Trophoblast cell (in vitro differentiated cells and primary cell): Measurements from ENCODE around the gene SCD5.

Source experiments
- DNase-seq, 2 donors: peaks; one replicate each; pipeline ENCODE4 v3.0.0-alpha.2; 2016
- H2AFZ ChIP-seq: 2 replicates; pipeline ENCODE4 v1.6.1; 2013; ENCODE audit warnings: low read length, moderate library complexity, mild to moderate bottlenecking; ENCODE audit not compliant: insufficient read depth, poor library complexity
- H2AK5ac ChIP-seq: 2 replicates; pipeline ENCODE4 v1.6.1; 2013; ENCODE audit warnings: mild to moderate bottlenecking, low read length
- H2BK120ac ChIP-seq: 2 replicates; pipeline ENCODE4 v1.6.1; 2013; ENCODE audit warnings: low read length, mild to moderate bottlenecking, moderate library complexity; ENCODE audit not compliant: insufficient read depth, poor library complexity
- H2BK12ac ChIP-seq: 2 replicates; pipeline ENCODE4 v1.6.1; 2013; ENCODE audit warnings: mild to moderate bottlenecking, low read length, moderate library complexity
- H2BK5ac ChIP-seq: 2 replicates; pipeline ENCODE4 v1.6.1; 2013; ENCODE audit warnings: low read length, low read depth, moderate library complexity, mild to moderate bottlenecking; ENCODE audit not compliant: poor library complexity
- H3K14ac ChIP-seq: 2 replicates; pipeline ENCODE4 v1.6.1; 2013; ENCODE audit warnings: mild to moderate bottlenecking, low read length
- H3K18ac ChIP-seq: 2 replicates; pipeline ENCODE4 v1.6.1; 2013; ENCODE audit warnings: mild to moderate bottlenecking, low read length
- H3K23ac ChIP-seq: 2 replicates; pipeline ENCODE4 v1.6.1; 2013; ENCODE audit warnings: low read length
- H3K27ac ChIP-seq: 2 replicates; pipeline ENCODE4 v1.5.1; 2013; ENCODE audit warnings: low read depth, mild to moderate bottlenecking, inconsistent platforms, low read length, moderate library complexity
- H3K27me3 ChIP-seq: 2 replicates; pipeline ENCODE4 v1.6.1; 2013; ENCODE audit warnings: inconsistent platforms, mild to moderate bottlenecking, low read length, moderate library complexity; ENCODE audit not compliant: insufficient read depth
- H3K36me3 ChIP-seq, 2 experiments: 1 replicate in 1 of 2; 2 replicates in 1 of 2; pipeline ENCODE4 v1.6.1; 2013; ENCODE audit warnings: low read length in 2 of 2, mild to moderate bottlenecking in 2 of 2, moderate library complexity in 1 of 2; ENCODE audit not compliant: insufficient read depth in 2 of 2, control insufficient read depth in 1 of 2
- H3K4ac ChIP-seq: 2 replicates; pipeline ENCODE4 v1.6.1; 2013; ENCODE audit warnings: low read depth, mild to moderate bottlenecking, low read length, moderate library complexity
- H3K4me1 ChIP-seq, 2 experiments: 1 replicate in 1 of 2; 2 replicates in 1 of 2; pipeline ENCODE4 v1.6.1; 2013; ENCODE audit warnings: low read length in 2 of 2, mild to moderate bottlenecking in 2 of 2, moderate library complexity in 1 of 2; ENCODE audit not compliant: insufficient read depth in 2 of 2, control insufficient read depth in 1 of 2
- H3K4me2 ChIP-seq: 2 replicates; pipeline ENCODE4 v1.6.1; 2013; ENCODE audit warnings: inconsistent platforms, mild to moderate bottlenecking, low read length, moderate library complexity
- H3K4me3 ChIP-seq: 2 replicates; pipeline ENCODE4 v1.5.1; 2013; ENCODE audit warnings: mild to moderate bottlenecking, low read depth, low read length, inconsistent platforms
- H3K79me1 ChIP-seq: one replicate; pipeline ENCODE4 v1.6.1; 2013; ENCODE audit warnings: low read length
- H3K79me2 ChIP-seq: 2 replicates; pipeline ENCODE4 v1.6.1; 2013; ENCODE audit warnings: low read length, mild to moderate bottlenecking; ENCODE audit not compliant: control insufficient read depth, insufficient read depth, poor library complexity
- H3K9ac ChIP-seq: 2 replicates; pipeline ENCODE4 v1.6.1; 2013; ENCODE audit warnings: mild to moderate bottlenecking, low read length
- H3K9me3 ChIP-seq: 2 replicates; pipeline ENCODE4 v1.6.1; 2013; ENCODE audit warnings: low read depth, mild to moderate bottlenecking, control low read depth, inconsistent platforms, low read length; ENCODE audit not compliant: insufficient read depth
- H4K12ac ChIP-seq: 2 replicates; pipeline ENCODE4 v1.6.1; 2013; ENCODE audit warnings: low read depth, mild to moderate bottlenecking, low read length, moderate library complexity
- H4K8ac ChIP-seq: 2 replicates; pipeline ENCODE4 v1.6.1; 2013; ENCODE audit warnings: low read depth, mild to moderate bottlenecking, low read length, moderate library complexity
- H4K91ac ChIP-seq: one replicate; pipeline ENCODE4 v1.6.1; 2013; ENCODE audit warnings: low read depth, mild to moderate bottlenecking, low read length, moderate library complexity
- WGBS: extraction: QIAGEN DNeasy Blood & Tissue Kit; methylation state at CpG from one replicate; pipeline ENCODE4 v1.1.7; 2013; ENCODE audit warnings: missing lambda C conversion rate; ENCODE audit not compliant: insufficient read length, insufficient coverage; ENCODE audit errors: extremely low coverage; 5-methylcytosine and 5-hydroxymethylcytosine counted together

SCD5 gene

DNA sequence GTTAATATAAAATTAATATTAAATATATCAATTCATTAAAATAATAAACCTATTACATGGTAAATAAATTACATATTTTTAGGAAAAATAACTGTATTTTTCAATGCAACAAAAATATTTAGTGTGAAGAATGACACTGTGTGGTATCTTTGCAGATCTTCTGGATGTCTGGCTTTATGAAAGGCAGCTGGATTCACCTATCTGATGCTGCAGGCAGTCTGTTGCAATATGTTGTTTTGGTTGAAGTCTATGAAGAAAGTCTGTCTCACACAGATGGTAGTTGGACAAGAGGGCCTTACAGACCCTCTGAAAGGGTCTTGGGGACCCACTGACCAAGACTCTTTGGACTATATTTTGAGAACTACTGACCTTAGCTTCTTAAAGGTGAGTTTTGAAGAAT, 147.7 kb downstream of the SCD5 start:
- H3K14ac ChIP-seq, result no peak overlapping the region
- H4K12ac ChIP-seq, result no peak overlapping the region
- no peak overlapping the region for H4K8ac ChIP-seq
- no peak overlapping the region for H3K18ac ChIP-seq
- no peaks in the 10 kb centered on the region for H3K79me1 ChIP-seq
- no peak overlapping the region for H2AK5ac ChIP-seq
- H2BK5ac ChIP-seq, result no peak overlapping the region
- DNase-seq, result peak in 1 of 2 donors; percentile 13
- no peak overlapping the region for H3K27ac ChIP-seq
- H3K4me2 ChIP-seq, result no peak overlapping the region
- no peaks in the 10 kb centered on the region for H3K27me3 ChIP-seq
- no peaks in the 10 kb centered on the region for H3K36me3 ChIP-seq
- H3K9me3 ChIP-seq, result no peaks in the 10 kb centered on the region
- no peaks in the 10 kb centered on the region for H3K79me2 ChIP-seq
- no peak overlapping the region for H3K4me3 ChIP-seq
- no peak overlapping the region for H2AFZ ChIP-seq
- no peak overlapping the region for H3K23ac ChIP-seq
- H3K9ac ChIP-seq, result no peak overlapping the region
- no peak overlapping the region for H3K4ac ChIP-seq
- no peaks in the 10 kb centered on the region for H3K4me1 ChIP-seq
- H2BK120ac ChIP-seq, result no peak overlapping the region
- H4K91ac ChIP-seq, result no peak overlapping the region
- H2BK12ac ChIP-seq, result no peak overlapping the region

DNA sequence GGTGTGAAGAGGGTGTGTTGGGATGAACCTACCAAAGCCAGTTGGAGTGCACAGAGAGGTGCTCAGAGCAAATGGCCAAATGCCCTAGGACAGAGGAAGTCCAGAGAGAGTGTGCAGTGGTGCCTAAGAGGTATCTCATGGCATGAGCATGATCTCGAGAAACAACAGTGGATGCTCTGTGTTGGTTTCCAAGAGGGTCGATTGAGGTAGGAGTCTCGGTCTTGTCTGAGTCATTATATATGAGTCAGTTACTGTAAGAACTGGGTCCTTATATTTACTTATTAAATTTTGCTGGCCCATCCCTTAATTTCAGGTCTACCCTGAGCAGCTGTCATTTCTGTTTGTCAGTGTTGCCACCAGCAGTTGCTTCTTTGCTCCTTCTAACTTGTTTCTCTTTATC, 150.2 kb downstream of the SCD5 start:
- H4K12ac ChIP-seq, result no peak overlapping the region
- H4K8ac ChIP-seq, result no peak overlapping the region
- H3K27ac ChIP-seq, result no peak overlapping the region
- no peaks in the 10 kb centered on the region for H3K27me3 ChIP-seq
- DNase-seq, result no peak
- H3K18ac ChIP-seq, result no peak overlapping the region
- H3K23ac ChIP-seq, result no peak overlapping the region
- no peak overlapping the region for H4K91ac ChIP-seq
- no peaks in the 10 kb centered on the region for H3K4me1 ChIP-seq
- H3K14ac ChIP-seq, result no peak overlapping the region
- no peaks in the 10 kb centered on the region for H3K79me1 ChIP-seq
- no CpG with 5 or more reads among the region's 3 CpGs for WGBS
- H2BK12ac ChIP-seq, result no peak overlapping the region
- no peak overlapping the region for H2BK120ac ChIP-seq
- no peak overlapping the region for H3K4ac ChIP-seq
- no peak overlapping the region for H2BK5ac ChIP-seq
- no peak overlapping the region for H3K9ac ChIP-seq
- no peak overlapping the region for H2AFZ ChIP-seq
- no peaks in the 10 kb centered on the region for H3K36me3 ChIP-seq
- H2AK5ac ChIP-seq, result no peak overlapping the region
- no peak overlapping the region for H3K4me3 ChIP-seq
- H3K9me3 ChIP-seq, result no peaks in the 10 kb centered on the region
- no peaks in the 10 kb centered on the region for H3K79me2 ChIP-seq
- no peak overlapping the region for H3K4me2 ChIP-seq

DNA sequence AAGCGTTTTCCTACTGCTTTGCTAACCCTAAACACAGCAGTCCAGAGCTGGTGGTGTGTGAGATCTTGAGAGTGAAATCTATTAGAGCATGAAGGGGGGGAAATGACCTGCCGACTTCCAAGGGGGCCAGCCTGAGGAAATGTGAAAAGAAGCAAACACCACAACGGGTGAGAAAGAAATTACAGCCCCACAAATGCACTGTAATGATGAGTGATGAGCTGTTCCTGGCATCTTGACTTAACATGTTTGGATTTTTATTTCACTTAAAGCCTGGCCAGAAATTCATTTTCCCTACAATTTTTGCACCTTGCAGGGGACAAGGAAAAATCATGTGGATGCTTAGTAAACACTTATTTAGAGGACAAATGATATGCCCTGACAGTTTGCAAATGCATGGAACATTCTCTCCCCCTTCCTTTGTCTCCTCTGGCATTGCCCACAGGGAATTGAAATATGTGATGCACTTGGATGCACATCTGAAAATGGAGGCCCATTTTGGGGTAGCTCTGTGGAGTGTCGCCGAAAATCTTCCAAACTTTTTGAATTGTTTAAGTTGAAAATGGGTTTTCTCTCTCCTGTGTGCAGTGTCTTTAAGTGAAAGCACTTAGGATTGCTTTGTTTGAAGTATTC, 152.5 kb downstream of the SCD5 start:
- no peak overlapping the region for H2AK5ac ChIP-seq
- no peaks in the 10 kb centered on the region for H3K79me2 ChIP-seq
- no peaks in the 10 kb centered on the region for H3K27me3 ChIP-seq
- no peak overlapping the region for H3K18ac ChIP-seq
- no peaks in the 10 kb centered on the region for H3K4me1 ChIP-seq
- no peak overlapping the region for H3K4me3 ChIP-seq
- no CpG with 5 or more reads among the region's 5 CpGs for WGBS
- H3K9ac ChIP-seq, result no peak overlapping the region
- no peak overlapping the region for H3K14ac ChIP-seq
- no peak overlapping the region for H2BK12ac ChIP-seq
- DNase-seq, result no peak
- no peak overlapping the region for H3K4ac ChIP-seq
- H2AFZ ChIP-seq, result no peak overlapping the region
- H3K23ac ChIP-seq, result no peak overlapping the region
- no peak overlapping the region for H3K4me2 ChIP-seq
- H2BK5ac ChIP-seq, result no peak overlapping the region
- no peak overlapping the region for H4K91ac ChIP-seq
- H3K27ac ChIP-seq, result no peak overlapping the region
- H3K36me3 ChIP-seq, result no peaks in the 10 kb centered on the region
- no peak overlapping the region for H4K8ac ChIP-seq
- H4K12ac ChIP-seq, result no peak overlapping the region
- no peaks in the 10 kb centered on the region for H3K9me3 ChIP-seq
- H3K79me1 ChIP-seq, result no peaks in the 10 kb centered on the region
- H2BK120ac ChIP-seq, result no peak overlapping the region

DNA sequence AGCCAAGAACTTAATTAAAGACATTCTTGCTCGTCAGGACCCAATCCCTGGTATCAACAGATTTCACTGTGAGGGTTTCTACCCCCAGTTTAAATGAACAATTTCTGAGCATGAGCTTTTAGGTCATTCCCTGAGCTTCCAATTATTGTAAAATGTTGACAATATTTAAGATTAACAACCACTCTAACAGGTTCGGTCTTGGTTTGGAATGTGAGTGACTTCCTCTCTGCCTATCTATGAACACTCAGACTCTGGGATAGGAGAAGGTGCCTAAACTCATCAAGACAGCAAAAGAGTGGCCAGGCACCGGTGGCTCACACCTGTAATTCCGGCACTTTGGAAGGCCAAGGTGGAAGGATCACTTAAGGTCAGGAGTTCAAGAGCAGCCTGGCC, 153.9 kb downstream of the SCD5 start:
- Histone ChIP-seq H2AK5ac (no peak overlapping the region), H3K18ac (no peak overlapping the region), H3K23ac (no peak overlapping the region), H4K8ac (no peak overlapping the region), H3K9me3 (no peaks in the 10 kb centered on the region), H3K79me2 (no peaks in the 10 kb centered on the region), H3K79me1 (no peaks in the 10 kb centered on the region), H3K27me3 (no peaks in the 10 kb centered on the region), H4K91ac (no peak overlapping the region), H3K4me2 (no peak overlapping the region), H3K4me1 (no peaks in the 10 kb centered on the region), H3K14ac (no peak overlapping the region), H3K4ac (no peak overlapping the region), H2AFZ (no peak overlapping the region), H3K4me3 (no peak overlapping the region), H4K12ac (no peak overlapping the region), H2BK5ac (no peak overlapping the region), H3K9ac (no peak overlapping the region), H3K27ac (no peak overlapping the region), H2BK12ac (no peak overlapping the region), H2BK120ac (no peak overlapping the region), H3K36me3 (no peaks in the 10 kb centered on the region)
- no CpG with 5 or more reads among the region's 4 CpGs for WGBS
- no peak for DNase-seq
